Measurements from ENCODE around the gene TMEM266.

The TMEM266 gene

GRCh38 chr15:76217882-76218217, 158.1 kb downstream of the TMEM266 start:
- Histone ChIP-seq H3K9me3 (ENCODE audit: insufficient read depth, low read length) (no peaks in the 10 kb centered on the region), H3K36me3 (ENCODE audit: low read length) (peaks cover 7% of the 10 kb centered on the region; the same call in 1 of the 2 replicates)

DNA sequence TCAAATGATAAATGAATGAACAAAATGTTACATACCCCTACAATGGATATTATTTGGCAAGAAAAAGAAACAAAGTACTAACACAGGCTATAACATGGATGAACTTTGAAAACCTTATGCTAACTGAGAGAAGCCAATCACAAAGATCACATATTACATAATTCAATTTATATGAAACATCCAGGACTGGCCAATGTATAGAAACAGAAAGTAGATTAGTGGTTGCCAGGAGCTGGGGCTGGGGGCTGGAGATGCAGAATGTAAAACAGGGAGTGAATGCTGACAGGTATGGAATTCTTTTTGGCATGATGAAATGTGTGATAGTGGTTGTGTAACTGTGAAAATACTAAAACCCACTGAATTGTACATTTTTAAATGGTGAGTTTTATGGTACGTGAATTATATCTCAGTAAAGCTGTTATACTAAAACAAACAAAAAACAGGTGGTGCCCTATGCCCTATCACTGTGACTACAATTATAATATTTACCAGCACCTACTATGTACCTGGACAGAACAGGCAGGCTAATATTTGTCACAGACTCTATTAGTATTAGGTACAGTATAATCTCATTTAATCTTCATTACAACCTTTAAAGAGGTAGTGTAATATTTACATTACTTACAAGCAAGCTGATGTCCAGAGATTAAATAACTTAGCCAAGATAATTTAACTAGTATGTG, 161.4 kb downstream of the TMEM266 start:
- Histone ChIP-seq H3F3A (ENCODE audit: insufficient read depth) (no peaks in the 10 kb centered on the region), H4K20me1 (ENCODE audit: low read depth, low read length) (no peaks in the 10 kb centered on the region), H3K4me3 (ENCODE audit: insufficient read depth, low read length, poor library complexity, severe bottlenecking) (no peak overlapping the region), H3K79me2 (ENCODE audit: insufficient read depth, low read length) (no peaks in the 10 kb centered on the region), H3K27ac (ENCODE audit: low read depth, low read length) (no peak overlapping the region), H3K9ac (ENCODE audit: low read length) (no peak overlapping the region), H3K9me3 (ENCODE audit: insufficient read depth, low read length) (no peaks in the 10 kb centered on the region), H3K9me2 (replicated peaks; ENCODE audit: insufficient read depth, low read length) (no peaks in the 10 kb centered on the region), H3K36me3 (ENCODE audit: low read length) (peaks cover 12% of the 10 kb centered on the region; the same call in 1 of the 2 replicates), H2AFZ (ENCODE audit: low read depth, low read length, severe bottlenecking) (no peak overlapping the region), H3K27me3 (ENCODE audit: low read length) (no peaks in the 10 kb centered on the region), H3K4me2 (ENCODE audit: low read depth, low read length, poor library complexity, severe bottlenecking) (no peak overlapping the region)
- TF ChIP-seq, protein P1, sequence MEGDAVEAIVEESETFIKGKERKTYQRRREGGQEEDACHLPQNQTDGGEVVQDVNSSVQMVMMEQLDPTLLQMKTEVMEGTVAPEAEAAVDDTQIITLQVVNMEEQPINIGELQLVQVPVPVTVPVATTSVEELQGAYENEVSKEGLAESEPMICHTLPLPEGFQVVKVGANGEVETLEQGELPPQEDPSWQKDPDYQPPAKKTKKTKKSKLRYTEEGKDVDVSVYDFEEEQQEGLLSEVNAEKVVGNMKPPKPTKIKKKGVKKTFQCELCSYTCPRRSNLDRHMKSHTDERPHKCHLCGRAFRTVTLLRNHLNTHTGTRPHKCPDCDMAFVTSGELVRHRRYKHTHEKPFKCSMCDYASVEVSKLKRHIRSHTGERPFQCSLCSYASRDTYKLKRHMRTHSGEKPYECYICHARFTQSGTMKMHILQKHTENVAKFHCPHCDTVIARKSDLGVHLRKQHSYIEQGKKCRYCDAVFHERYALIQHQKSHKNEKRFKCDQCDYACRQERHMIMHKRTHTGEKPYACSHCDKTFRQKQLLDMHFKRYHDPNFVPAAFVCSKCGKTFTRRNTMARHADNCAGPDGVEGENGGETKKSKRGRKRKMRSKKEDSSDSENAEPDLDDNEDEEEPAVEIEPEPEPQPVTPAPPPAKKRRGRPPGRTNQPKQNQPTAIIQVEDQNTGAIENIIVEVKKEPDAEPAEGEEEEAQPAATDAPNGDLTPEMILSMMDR (IDR thresholded peaks at IDR 0.05; ENCODE audit: insufficient read depth, low read length, poor library complexity, severe bottlenecking), result no peak
- no peak for TF ChIP-seq EZH2phosphoT487 (conservative IDR thresholded peaks at IDR 0.05; ENCODE audit: low read length)

More at GRCh38 chr15:76217882-76218217, 158.1 kb downstream of the TMEM266 start:
- H3K9me2 ChIP-seq (replicated peaks; ENCODE audit: insufficient read depth, low read length), result no peaks in the 10 kb centered on the region
- no peaks in the 10 kb centered on the region for H3F3A ChIP-seq (ENCODE audit: insufficient read depth)
- no peak overlapping the region for H3K9ac ChIP-seq (ENCODE audit: low read length)
- H3K79me2 ChIP-seq (ENCODE audit: insufficient read depth, low read length), result no peaks in the 10 kb centered on the region
- no peak overlapping the region for H3K27ac ChIP-seq (ENCODE audit: low read depth, low read length)
- H3K4me3 ChIP-seq (ENCODE audit: insufficient read depth, low read length, poor library complexity, severe bottlenecking), result no peak overlapping the region
- no peak overlapping the region for H2AFZ ChIP-seq (ENCODE audit: low read depth, low read length, severe bottlenecking)
- H3K27me3 ChIP-seq (ENCODE audit: low read length), result no peaks in the 10 kb centered on the region
- no peak for TF ChIP-seq EZH2phosphoT487 (conservative IDR thresholded peaks at IDR 0.05; ENCODE audit: low read length)
- H3K4me2 ChIP-seq (ENCODE audit: low read depth, low read length, poor library complexity, severe bottlenecking), result no peak overlapping the region
- H4K20me1 ChIP-seq (ENCODE audit: low read depth, low read length), result no peaks in the 10 kb centered on the region

DNA sequence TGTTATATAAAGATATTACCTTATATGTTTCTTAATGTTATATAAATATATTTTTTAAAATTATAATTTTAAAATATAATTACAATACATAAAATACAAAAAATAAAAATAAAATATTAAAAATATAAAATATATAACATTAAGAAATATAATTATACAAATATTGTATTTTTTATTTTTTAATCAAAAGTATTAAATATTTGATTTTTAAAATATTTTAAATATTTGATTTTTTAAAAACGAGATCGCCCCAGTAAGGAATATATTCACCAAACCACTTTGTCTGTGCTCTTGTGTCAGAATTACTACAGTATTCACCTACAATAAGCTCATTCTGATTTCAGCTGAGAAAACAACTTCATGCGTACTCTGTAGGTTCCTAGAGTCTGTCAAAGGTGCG, 162.4 kb downstream of the TMEM266 start:
- Histone ChIP-seq H3F3A (ENCODE audit: insufficient read depth) (no peaks in the 10 kb centered on the region), H3K36me3 (ENCODE audit: low read length) (peaks cover 12% of the 10 kb centered on the region; the same call in 1 of the 2 replicates), H3K27ac (ENCODE audit: low read depth, low read length) (no peak overlapping the region), H2AFZ (ENCODE audit: low read depth, low read length, severe bottlenecking) (no peak overlapping the region), H3K27me3 (ENCODE audit: low read length) (no peaks in the 10 kb centered on the region), H4K20me1 (ENCODE audit: low read depth, low read length) (no peaks in the 10 kb centered on the region), H3K4me2 (ENCODE audit: low read depth, low read length, poor library complexity, severe bottlenecking) (no peak overlapping the region), H3K9ac (ENCODE audit: low read length) (no peak overlapping the region), H3K9me2 (replicated peaks; ENCODE audit: insufficient read depth, low read length) (no peaks in the 10 kb centered on the region), H3K79me2 (ENCODE audit: insufficient read depth, low read length) (no peaks in the 10 kb centered on the region), H3K9me3 (ENCODE audit: insufficient read depth, low read length) (no peaks in the 10 kb centered on the region), H3K4me3 (ENCODE audit: insufficient read depth, low read length, poor library complexity, severe bottlenecking) (no peak overlapping the region)
- TF ChIP-seq, protein P1 (IDR thresholded peaks at IDR 0.05; ENCODE audit: insufficient read depth, low read length, poor library complexity, severe bottlenecking), result no peak
- TF ChIP-seq EZH2phosphoT487 (conservative IDR thresholded peaks at IDR 0.05; ENCODE audit: low read length), result no peak

DNA sequence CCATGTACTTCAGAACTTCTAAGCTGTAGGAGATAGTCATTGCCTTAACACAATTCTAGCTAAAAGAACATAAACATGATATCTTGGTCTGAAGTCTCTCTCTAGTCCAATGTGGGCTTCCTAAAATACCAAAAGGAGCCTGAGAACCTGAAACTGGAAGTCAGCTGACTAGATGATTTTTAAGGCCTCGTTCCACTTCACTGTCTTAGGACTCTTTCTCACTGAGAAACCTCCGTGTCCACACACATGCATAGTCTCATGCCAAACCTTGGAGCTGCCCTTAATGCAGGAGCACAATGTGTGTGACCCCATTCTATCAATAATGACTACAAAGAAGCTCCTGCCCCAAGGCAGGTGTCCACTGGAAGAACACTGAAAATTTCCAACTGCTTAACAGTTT, 163.7 kb downstream of the TMEM266 start:
- Histone ChIP-seq H3K79me2 (ENCODE audit: insufficient read depth, low read length) (no peaks in the 10 kb centered on the region), H3K9me2 (replicated peaks; ENCODE audit: insufficient read depth, low read length) (no peaks in the 10 kb centered on the region), H3K9ac (ENCODE audit: low read length) (no peak overlapping the region), H2AFZ (ENCODE audit: low read depth, low read length, severe bottlenecking) (no peak overlapping the region), H3K27me3 (ENCODE audit: low read length) (no peaks in the 10 kb centered on the region), H3K4me2 (ENCODE audit: low read depth, low read length, poor library complexity, severe bottlenecking) (no peak overlapping the region), H3K9me3 (ENCODE audit: insufficient read depth, low read length) (no peaks in the 10 kb centered on the region), H3F3A (ENCODE audit: insufficient read depth) (no peaks in the 10 kb centered on the region), H3K27ac (ENCODE audit: low read depth, low read length) (no peak overlapping the region), H4K20me1 (ENCODE audit: low read depth, low read length) (no peaks in the 10 kb centered on the region), H3K4me3 (ENCODE audit: insufficient read depth, low read length, poor library complexity, severe bottlenecking) (no peak overlapping the region), H3K36me3 (ENCODE audit: low read length) (peaks cover 12% of the 10 kb centered on the region; the same call in 1 of the 2 replicates)
- no peak for TF ChIP-seq EZH2phosphoT487 (conservative IDR thresholded peaks at IDR 0.05; ENCODE audit: low read length)
- TF ChIP-seq, protein P1 (IDR thresholded peaks at IDR 0.05; ENCODE audit: insufficient read depth, low read length, poor library complexity, severe bottlenecking), result no peak
